ENCODE measurements around the gene PCYT1B.
"Not testable (repeated sequence)": the region's sequence is repeated elsewhere in the genome, so short reads cannot be mapped to it uniquely, and the experiment has no call there.

Gene PCYT1B

GRCh38 chrX:24646006-24646405 lies 1.1 kb downstream of the PCYT1B start:
- DNase-seq (ENCODE audit: low read depth, low spot score), result no peak

GRCh38 chrX:24643116-24643515 lies 4.0 kb downstream of the PCYT1B start:
- DNase-seq (ENCODE audit: low read depth, low spot score), result no peak

GRCh38 chrX:24629701-24630100 lies 17.4 kb downstream of the PCYT1B start:
- DNase-seq (ENCODE audit: low read depth, low spot score), result no peak

- no peak for DNase-seq (ENCODE audit: low read depth, low spot score)
These were observed 27.5 kb downstream of the PCYT1B start for GRCh38 chrX:24619647-24620046.

GRCh38 chrX:24610516-24610915 lies 36.6 kb downstream of the PCYT1B start:
- no peak for DNase-seq (ENCODE audit: low read depth, low spot score)

- no peak for DNase-seq (ENCODE audit: low read depth, low spot score)
These were observed 39.5 kb downstream of the PCYT1B start for GRCh38 chrX:24607616-24608015.

GRCh38 chrX:24605941-24606340 lies 41.2 kb downstream of the PCYT1B start:
- not testable (repeated sequence) for DNase-seq (ENCODE audit: low read depth, low spot score)

- DNase-seq (ENCODE audit: low read depth, low spot score), result no peak
These were observed 44.0 kb downstream of the PCYT1B start for GRCh38 chrX:24603191-24603590.

- DNase-seq (ENCODE audit: low read depth, low spot score), result no peak
These were observed 45.3 kb downstream of the PCYT1B start for GRCh38 chrX:24601858-24602257.

GRCh38 chrX:24594501-24594900 lies 52.6 kb downstream of the PCYT1B start:
- DNase-seq (ENCODE audit: low read depth, low spot score), result no peak

GRCh38 chrX:24590111-24590510 lies 57.0 kb downstream of the PCYT1B start:
- DNase-seq (ENCODE audit: low read depth, low spot score), result no peak

- DNase-seq (ENCODE audit: low read depth, low spot score), result no peak
These were observed 70.1 kb downstream of the PCYT1B start for GRCh38 chrX:24577091-24577490.

GRCh38 chrX:24575496-24575895 lies 71.7 kb downstream of the PCYT1B start:
- DNase-seq (ENCODE audit: low read depth, low spot score), result no peak

- DNase-seq (ENCODE audit: low read depth, low spot score), result no peak
These were observed 72.4 kb downstream of the PCYT1B start for GRCh38 chrX:24574743-24575142.

GRCh38 chrX:24567169-24567568 lies 80.0 kb downstream of the PCYT1B start:
- DNase-seq (ENCODE audit: low read depth, low spot score), result no peak

- no peak for DNase-seq (ENCODE audit: low read depth, low spot score)
These were observed 80.9 kb downstream of the PCYT1B start for GRCh38 chrX:24566240-24566639.

GRCh38 chrX:24563291-24564010 lies 83.7 kb downstream of the PCYT1B start:
- no peak for DNase-seq (ENCODE audit: low read depth, low spot score)

- no peak for DNase-seq (ENCODE audit: low read depth, low spot score)
These were observed 86.0 kb downstream of the PCYT1B start for GRCh38 chrX:24561121-24561520.

- no peak for DNase-seq (ENCODE audit: low read depth, low spot score)
These were observed 94.1 kb downstream of the PCYT1B start for GRCh38 chrX:24553011-24553410.

GRCh38 chrX:24550166-24550565 lies 97.0 kb downstream of the PCYT1B start:
- DNase-seq (ENCODE audit: low read depth, low spot score), result no peak

- DNase-seq (ENCODE audit: low read depth, low spot score), result no peak
These were observed 99.2 kb downstream of the PCYT1B start for GRCh38 chrX:24547961-24548360.

- no peak for DNase-seq (ENCODE audit: low read depth, low spot score)
These were observed 104.4 kb downstream of the PCYT1B start for GRCh38 chrX:24542756-24543155.

GRCh38 chrX:24536551-24536950 lies 110.6 kb downstream of the PCYT1B start:
- no peak for DNase-seq (ENCODE audit: low read depth, low spot score)

- DNase-seq (ENCODE audit: low read depth, low spot score), result no peak
These were observed 118.5 kb downstream of the PCYT1B start for GRCh38 chrX:24528605-24529004.

Measured in smooth muscle cell of the brain vasculature (primary cell).